Measurements from ENCODE around the gene TBX22. TPM values are rescaled to one million over a fixed set of nuclear protein-coding genes. Genes with fewer than 3 reads are reported as not detected.

TBX22 gene
- total RNA-seq, 1 experiment from 2014 or later, result 0.55 TPM

DNA sequence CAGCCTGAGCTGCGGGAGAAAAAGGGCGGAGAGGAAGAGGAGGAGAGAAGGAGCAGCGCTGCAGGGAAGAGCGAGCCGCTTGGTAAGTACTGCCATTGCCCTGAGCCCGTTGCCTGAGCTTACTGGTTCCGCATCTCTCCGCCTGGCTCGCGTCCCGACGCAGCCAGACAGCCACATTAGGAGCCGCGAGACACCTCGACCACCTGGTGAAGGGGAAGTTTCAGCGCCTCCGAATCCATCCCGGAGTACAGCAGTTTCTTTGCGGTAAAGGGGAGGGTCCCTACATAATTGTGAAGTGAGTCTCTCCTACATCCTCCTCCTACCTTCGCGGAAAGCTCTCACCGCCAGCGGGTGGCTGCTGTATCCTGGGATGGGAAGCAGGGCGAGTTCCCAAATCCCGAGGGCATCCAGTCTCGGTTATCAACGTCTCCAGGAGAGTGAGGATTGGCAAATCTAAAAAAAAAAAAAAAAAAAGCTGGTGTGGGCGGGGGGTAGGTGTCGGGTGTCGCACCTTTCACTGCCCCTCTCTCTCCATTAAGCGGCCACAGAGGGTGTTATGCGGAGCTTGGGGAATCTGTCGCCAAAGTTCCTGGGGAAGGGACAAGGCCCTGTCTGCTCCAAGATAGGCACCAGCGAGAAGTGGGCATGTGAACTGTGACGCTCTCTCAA, 7.9 kb downstream of the TBX22 start:
- no CpG with 5 or more reads among the region's 35 CpGs for WGBS (ENCODE audit: extremely low coverage, insufficient read length, low lambda C conversion rate)

More for the DNA sequence above, 7.9 kb downstream of the TBX22 start:
- Histone ChIP-seq H4K91ac (ENCODE audit: insufficient read length, low read depth, low read length) (no peak overlapping the region), H4K20me1 (ENCODE audit: control insufficient read depth, insufficient read depth, insufficient read length) (no peaks in the 10 kb centered on the region), H3K4ac (ENCODE audit: low read depth, low read length) (no peak overlapping the region), H4K5ac (ENCODE audit: insufficient read length, low read depth, low read length) (no peak overlapping the region), H2AK5ac (ENCODE audit: insufficient read length, low read length) (no peak overlapping the region), H3K18ac (ENCODE audit: insufficient read length, low read depth, low read length) (peak overlapping the region; percentile 57), H2BK12ac (ENCODE audit: insufficient read length, low read depth, low read length) (no peak overlapping the region), H3K27ac (ENCODE audit: insufficient read length, low read depth, low read length) (no peak overlapping the region), H3T11ph (ENCODE audit: low read length) (no peak overlapping the region), H3K79me2 (ENCODE audit: insufficient read depth, low read length) (no peaks in the 10 kb centered on the region), H3K14ac (ENCODE audit: insufficient read depth, low read length) (peak overlapping the region; percentile 31; the same call in 1 of the 2 replicates), H2BK15ac (ENCODE audit: low read depth, low read length) (no peak overlapping the region), H3K9me3 (ENCODE audit: control insufficient read depth, low read depth, low read length) (peaks cover 37% of the 10 kb centered on the region), H2BK120ac (ENCODE audit: low read depth, low read length, poor library complexity, severe bottlenecking) (no peak overlapping the region), H3K4me2 (ENCODE audit: insufficient read depth, insufficient read length, low read length) (peak overlapping the region; percentile 60), H3K23me2 (ENCODE audit: insufficient read length, low read depth, low read length, poor library complexity, severe bottlenecking) (peaks cover 5% of the 10 kb centered on the region), H3K9ac (ENCODE audit: extremely low read depth, insufficient read length, low read length) (no peak overlapping the region), H3K23ac (ENCODE audit: insufficient read length, low read depth, low read length) (no peak overlapping the region), H2BK20ac (ENCODE audit: low read depth, low read length, poor library complexity, severe bottlenecking) (no peak overlapping the region), H2BK5ac (ENCODE audit: insufficient read length, low read length) (no peak overlapping the region), H3K56ac (ENCODE audit: insufficient read length, low read depth, low read length) (no peak overlapping the region), H3K79me1 (ENCODE audit: insufficient read depth, low read depth, low read length, poor library complexity, severe bottlenecking) (no peaks in the 10 kb centered on the region), H4K8ac (replicated peaks; ENCODE audit: insufficient read length, low read depth, low read length) (no peak overlapping the region), H3K27me3 (ENCODE audit: insufficient read depth, low read length) (no peaks in the 10 kb centered on the region), H2AFZ (ENCODE audit: low read length) (no peak overlapping the region), H3K4me1 (ENCODE audit: insufficient read depth, low read length) (no peaks in the 10 kb centered on the region)
- TF ChIP-seq, protein P1, sequence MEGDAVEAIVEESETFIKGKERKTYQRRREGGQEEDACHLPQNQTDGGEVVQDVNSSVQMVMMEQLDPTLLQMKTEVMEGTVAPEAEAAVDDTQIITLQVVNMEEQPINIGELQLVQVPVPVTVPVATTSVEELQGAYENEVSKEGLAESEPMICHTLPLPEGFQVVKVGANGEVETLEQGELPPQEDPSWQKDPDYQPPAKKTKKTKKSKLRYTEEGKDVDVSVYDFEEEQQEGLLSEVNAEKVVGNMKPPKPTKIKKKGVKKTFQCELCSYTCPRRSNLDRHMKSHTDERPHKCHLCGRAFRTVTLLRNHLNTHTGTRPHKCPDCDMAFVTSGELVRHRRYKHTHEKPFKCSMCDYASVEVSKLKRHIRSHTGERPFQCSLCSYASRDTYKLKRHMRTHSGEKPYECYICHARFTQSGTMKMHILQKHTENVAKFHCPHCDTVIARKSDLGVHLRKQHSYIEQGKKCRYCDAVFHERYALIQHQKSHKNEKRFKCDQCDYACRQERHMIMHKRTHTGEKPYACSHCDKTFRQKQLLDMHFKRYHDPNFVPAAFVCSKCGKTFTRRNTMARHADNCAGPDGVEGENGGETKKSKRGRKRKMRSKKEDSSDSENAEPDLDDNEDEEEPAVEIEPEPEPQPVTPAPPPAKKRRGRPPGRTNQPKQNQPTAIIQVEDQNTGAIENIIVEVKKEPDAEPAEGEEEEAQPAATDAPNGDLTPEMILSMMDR (conservative IDR thresholded peaks at IDR 0.05), result no peak
- peaks cover 55 to 61% of the 10 kb centered on the region in 2 experiments for H3K9me3 Mint-ChIP-seq
- 0 out of 7 replicates have a peak overlapping the region, but pooled peaks of 1 of the 3 experiments have one; percentile 35 for H3K27ac Mint-ChIP-seq
- H3K36me3 Mint-ChIP-seq (ENCODE audit: insufficient read depth in 1 of 3, low read depth in 3 of 3), result peaks cover 0 to 4% (median 0%) of the 10 kb centered on the region in 3 experiments; a peak in 1 of 7 replicates
- H3K27me3 Mint-ChIP-seq (ENCODE audit: low read depth), result peaks cover 27% of the 10 kb centered on the region
- peak overlapping the region; percentile 73 to 89 for H3K4me3 Mint-ChIP-seq
- peaks cover 10 to 11% of the 10 kb centered on the region in 2 experiments for H3K4me1 Mint-ChIP-seq
- DNase-seq, result peak; percentile 47
